NCI-H146 treated with DMSO at 0.1 percent for 48 hours (cell line): ENCODE results near the gene CHST11.

Source experiments
- DNase-seq: peaks from one replicate; lab custom pipeline; 2025; ENCODE audit not compliant: unreplicated experiment; lab: John Stamatoyannopoulos, UW

Gene CHST11

GRCh38 chr12:104459368-104459909 lies 2.7 kb downstream of the CHST11 start:
- DNase-seq: no peak

DNA sequence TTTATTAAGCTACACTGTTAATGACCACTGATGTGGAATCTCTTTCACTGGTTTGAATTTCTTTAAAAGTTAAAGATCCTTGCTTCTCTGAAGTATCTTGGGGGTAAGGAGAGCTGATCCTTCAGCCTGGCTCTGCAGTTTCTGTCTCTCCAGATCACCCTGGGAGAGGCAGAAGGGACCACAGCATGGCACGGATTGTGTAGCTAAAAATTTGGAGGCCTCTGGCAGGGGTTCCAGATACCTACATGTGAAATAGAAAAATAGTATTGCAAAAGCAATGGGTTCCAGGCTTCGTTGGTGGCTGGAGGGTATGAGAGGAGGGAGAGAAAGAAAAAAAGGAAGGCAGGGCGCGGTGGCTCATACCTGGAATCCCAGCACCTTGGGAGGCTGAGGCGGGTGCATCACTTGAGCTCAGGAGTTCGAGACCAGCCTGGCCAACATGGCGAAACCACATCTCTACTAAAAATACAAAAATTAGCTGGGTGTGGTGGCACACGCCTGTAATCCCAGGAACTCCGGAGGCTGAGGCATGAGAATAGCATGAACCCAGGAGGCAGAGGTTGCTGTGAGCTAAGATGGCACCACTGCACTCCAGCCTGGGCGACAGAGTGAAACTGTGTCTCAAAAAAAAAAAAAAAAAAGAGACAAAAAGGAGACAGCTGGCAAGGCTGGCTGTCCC lies 3.4 kb downstream of the CHST11 start:
- DNase-seq: no peak

DNA sequence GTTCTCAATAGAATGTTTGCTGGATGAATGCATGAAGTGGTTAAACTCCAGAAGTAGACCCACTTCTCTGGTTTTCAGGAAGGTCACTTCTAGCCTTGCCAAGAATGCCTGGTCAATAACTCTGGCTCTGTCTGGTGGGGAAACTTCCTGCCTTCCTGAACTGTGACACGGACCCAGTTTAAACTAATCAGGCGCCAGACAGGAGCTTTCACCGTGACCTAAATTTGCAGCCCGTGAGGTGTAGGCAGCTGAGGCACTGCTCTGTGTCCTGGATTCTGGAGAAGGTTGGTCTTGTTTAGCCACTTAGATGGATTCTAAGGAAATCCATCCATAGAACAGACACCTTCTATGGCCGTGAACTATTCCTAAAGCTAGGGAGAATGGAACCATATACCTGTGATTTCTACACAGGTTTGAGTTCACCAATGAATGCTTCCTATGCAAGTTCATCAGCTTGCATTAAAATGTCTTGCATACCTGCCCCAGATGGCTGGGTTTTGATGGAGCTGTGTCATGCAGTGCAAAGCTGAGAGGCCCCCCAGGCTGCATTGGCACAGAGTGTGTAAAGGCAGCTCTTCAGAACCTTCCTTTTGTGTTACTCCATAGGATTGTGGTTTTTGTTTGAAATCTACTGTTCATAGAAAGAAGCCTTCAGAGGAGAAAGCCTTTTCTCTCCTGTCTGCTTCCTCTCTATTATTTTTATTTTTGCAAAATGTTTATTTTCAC lies 4.4 kb downstream of the CHST11 start:
- no peak for DNase-seq

- DNase-seq: no peak
Measured at GRCh38 chr12:104462325-104462724, 5.6 kb downstream of the CHST11 start.

GRCh38 chr12:104462931-104463339 lies 6.2 kb downstream of the CHST11 start:
- no peak for DNase-seq

DNA sequence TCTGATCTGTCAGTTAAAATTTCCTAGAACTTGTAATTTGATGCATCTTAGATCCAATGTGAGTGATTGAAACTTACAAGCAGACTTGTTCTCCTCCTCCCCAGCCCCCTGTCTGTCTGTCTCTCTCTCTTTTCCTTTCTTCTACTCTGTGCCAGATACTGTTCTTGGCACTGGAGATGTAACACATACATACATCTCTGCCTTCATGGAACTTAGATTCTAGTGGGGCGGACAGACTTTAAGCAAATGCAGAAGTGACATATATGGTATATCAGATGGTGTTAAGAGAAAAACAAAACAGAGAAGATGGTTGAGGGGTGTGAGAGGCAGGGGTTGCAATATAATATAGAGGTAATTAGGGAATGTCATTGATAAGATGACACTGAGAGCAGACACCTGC lies 6.6 kb downstream of the CHST11 start:
- DNase-seq: no peak

GRCh38 chr12:104464899-104465298 lies 8.2 kb downstream of the CHST11 start:
- DNase-seq: no peak

GRCh38 chr12:104466709-104467345 lies 10.1 kb downstream of the CHST11 start:
- DNase-seq: no peak

DNA sequence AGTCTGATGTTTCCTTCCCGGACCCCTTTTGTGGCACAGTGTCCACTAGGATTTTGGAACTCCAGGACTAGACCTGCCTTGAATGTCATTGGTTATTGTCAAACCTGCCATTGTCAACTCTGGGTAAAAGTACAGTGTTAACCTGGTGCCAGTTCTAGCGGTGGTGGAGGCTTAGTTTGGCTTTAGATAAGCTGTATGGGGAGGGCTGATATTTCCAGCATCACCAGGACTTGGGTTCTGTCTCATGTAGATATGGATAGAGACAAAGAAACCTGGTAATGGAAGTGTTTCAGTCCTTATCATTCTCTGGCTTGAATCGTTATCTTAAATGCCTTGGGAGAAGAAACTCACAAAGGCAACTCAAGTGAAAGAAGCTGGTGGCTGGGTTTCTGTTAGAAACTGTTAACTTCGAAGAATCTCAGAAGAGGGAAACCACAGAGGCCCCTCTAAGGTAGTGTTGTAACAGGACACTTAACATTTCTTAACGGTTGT lies 10.6 kb downstream of the CHST11 start:
- DNase-seq: no peak

DNA sequence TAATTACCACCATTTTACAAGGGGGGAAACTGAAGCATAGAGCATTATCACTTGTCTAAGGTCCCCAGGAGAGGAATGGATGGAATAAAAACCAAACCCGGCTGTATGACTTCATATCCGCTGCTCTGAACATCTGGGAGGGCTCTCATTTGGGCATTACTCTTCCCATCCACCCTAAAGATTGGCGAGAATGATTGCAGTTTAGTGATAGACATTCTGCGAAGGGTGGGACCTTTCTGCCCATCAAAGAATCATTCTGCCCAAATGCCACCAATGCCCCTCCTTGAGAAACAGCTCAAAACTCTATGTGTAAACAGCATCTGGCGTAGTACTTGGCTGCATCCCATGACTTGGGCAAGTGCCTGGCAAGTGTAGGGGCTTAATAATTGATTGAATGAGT lies 11.6 kb downstream of the CHST11 start:
- no peak for DNase-seq

DNA sequence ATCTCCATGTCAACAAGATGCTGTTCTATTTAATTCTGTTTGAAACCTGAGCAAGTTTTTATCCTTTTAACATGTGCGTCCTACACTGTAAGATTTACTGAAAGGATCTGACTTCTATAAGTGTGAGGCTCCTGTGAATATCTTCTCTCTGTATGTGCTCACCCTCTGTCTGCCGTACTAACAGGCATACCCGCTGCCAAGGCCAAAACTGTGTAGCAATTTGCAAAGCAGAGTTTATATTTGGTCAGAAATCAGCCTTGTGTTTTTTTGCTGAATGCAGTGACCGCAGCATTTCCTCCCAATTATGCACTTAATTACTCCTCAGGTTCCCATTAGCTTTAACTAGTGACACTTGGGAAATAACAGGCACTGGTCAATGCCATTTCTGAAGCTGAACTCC lies 12.3 kb downstream of the CHST11 start:
- DNase-seq: no peak

DNA sequence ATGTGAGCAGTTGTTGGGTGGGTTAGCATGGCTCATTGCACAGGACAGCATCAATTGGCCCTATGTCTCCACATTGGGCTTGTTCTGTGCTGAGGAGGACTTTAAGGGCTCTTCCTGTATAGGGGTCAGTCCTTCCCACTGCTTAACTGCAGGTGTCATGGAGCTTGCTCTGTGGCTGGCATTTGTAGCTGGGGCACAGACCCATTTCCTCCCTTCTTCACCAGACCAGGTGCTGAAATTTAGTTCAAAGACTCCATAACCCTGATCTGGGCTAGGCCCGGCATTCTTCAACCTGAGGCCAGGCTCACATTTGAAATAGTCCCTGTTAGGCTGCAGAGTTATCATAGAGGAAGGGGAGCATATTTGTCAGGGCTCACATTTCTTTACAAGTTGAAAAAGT lies 12.8 kb downstream of the CHST11 start:
- no peak for DNase-seq

GRCh38 chr12:104470521-104470920 lies 13.8 kb downstream of the CHST11 start:
- no peak for DNase-seq

- DNase-seq: no peak
Measured at GRCh38 chr12:104471336-104471735, 14.6 kb downstream of the CHST11 start.

DNA sequence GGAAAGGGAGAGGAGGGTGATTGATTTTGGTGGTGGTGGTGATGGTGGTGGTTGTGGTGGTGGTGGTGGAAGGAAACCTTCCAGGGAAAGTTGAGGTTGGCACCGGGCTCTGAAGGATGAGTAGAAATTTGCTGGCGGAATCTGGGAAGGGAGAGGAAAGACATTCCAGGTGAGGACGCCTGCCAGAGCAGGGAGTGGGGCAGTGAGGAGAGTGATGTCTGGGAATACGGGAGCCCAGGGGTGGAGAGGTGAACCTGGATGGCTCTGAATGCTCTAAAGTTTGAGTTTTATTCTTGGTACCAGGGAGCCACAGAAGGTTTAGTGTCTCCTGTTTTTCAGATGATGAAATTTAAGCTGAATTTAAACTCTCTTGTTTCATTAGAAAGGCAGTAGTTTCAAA lies 16.0 kb downstream of the CHST11 start:
- no peak for DNase-seq

GRCh38 chr12:104473374-104473983 lies 16.7 kb downstream of the CHST11 start:
- no peak for DNase-seq

GRCh38 chr12:104475271-104475670 lies 18.5 kb downstream of the CHST11 start:
- peak; percentile 20 for DNase-seq

GRCh38 chr12:104477510-104478390 lies 21.0 kb downstream of the CHST11 start:
- no peak for DNase-seq

GRCh38 chr12:104478396-104479122 lies 21.8 kb downstream of the CHST11 start:
- no peak for DNase-seq
